GM18499 (cell line): Measurements from ENCODE around the gene INSM2.

Experiments
- ATAC-seq: cut with Tn5 transposase; IDR thresholded peaks from one replicate; pipeline ENCODE4 v1.9.1; 2021; ENCODE audit warnings: moderate number of reproducible peaks; ENCODE audit not compliant: insufficient read depth, unreplicated experiment

INSM2 gene

GRCh38 chr14:35543006-35543405, 9.0 kb downstream of the INSM2 start:
- no peak for ATAC-seq

GRCh38 chr14:35549551-35549950, 15.6 kb downstream of the INSM2 start:
- no peak for ATAC-seq

GRCh38 chr14:35551081-35551480, 17.1 kb downstream of the INSM2 start:
- no peak for ATAC-seq

- no peak for ATAC-seq
Measured at GRCh38 chr14:35553808-35554207, 19.8 kb downstream of the INSM2 start.

GRCh38 chr14:35556548-35556947, 22.6 kb downstream of the INSM2 start:
- no peak for ATAC-seq

GRCh38 chr14:35557221-35557747, 23.3 kb downstream of the INSM2 start:
- no peak for ATAC-seq

- no peak for ATAC-seq
Measured at GRCh38 chr14:35558680-35559079, 24.7 kb downstream of the INSM2 start.

- ATAC-seq, result no peak
Measured at GRCh38 chr14:35565871-35566464, 32.0 kb downstream of the INSM2 start.

GRCh38 chr14:35571598-35571997, 37.6 kb downstream of the INSM2 start:
- ATAC-seq, result no peak

- ATAC-seq, result no peak
Measured at GRCh38 chr14:35573911-35574310, 39.9 kb downstream of the INSM2 start.

- ATAC-seq, result no peak
Measured at GRCh38 chr14:35576260-35576659, 42.3 kb downstream of the INSM2 start.

- no peak for ATAC-seq
Measured at GRCh38 chr14:35576856-35577255, 42.9 kb downstream of the INSM2 start.

- ATAC-seq, result no peak
Measured at GRCh38 chr14:35578135-35578534, 44.2 kb downstream of the INSM2 start.

GRCh38 chr14:35578639-35579038, 44.7 kb downstream of the INSM2 start:
- ATAC-seq, result no peak
